ENCODE measurements around the gene KIF21A. TPM values are rescaled to one million over a fixed set of nuclear protein-coding genes. Genes with fewer than 3 reads are reported as not detected.
A peak's percentile ranks its signal among the peaks of the same experiment; 100 is the strongest.

The KIF21A gene
- total RNA-seq, 2 experiments from 2014 or later = 1.1 TPM; not detected in 1

- ChIA-PET POLR2A (no interaction called here), CTCF (ENCODE audit: unreplicated experiment) (no interaction called here)
- Histone ChIP-seq H3K36me3 (ENCODE audit: insufficient read depth, low read length) (no peaks in the 10 kb centered on the region), H3K79me2 (ENCODE audit: insufficient read depth, low read depth, low read length) (no peaks in the 10 kb centered on the region), H3K4me2 (ENCODE audit: low read length) (no peak overlapping the region), H4K20me1 (ENCODE audit: insufficient read depth, low read length) (no peaks in the 10 kb centered on the region), H3K4me3 (ENCODE audit: low read depth, low read length, poor library complexity, severe bottlenecking) (no peak overlapping the region), H3K27ac (ENCODE audit: low read depth, low read length, poor library complexity, severe bottlenecking) (no peak overlapping the region), H3K4me1 (ENCODE audit: insufficient read depth, low read length, poor library complexity, severe bottlenecking) (no peaks in the 10 kb centered on the region), H3K9me3 (ENCODE audit: low read length) (no peaks in the 10 kb centered on the region), H2AFZ (ENCODE audit: low read length) (no peak overlapping the region), H3K9me2 (ENCODE audit: insufficient read depth, low read length) (no peaks in the 10 kb centered on the region)
- TF ChIP-seq CTCF (conservative IDR thresholded peaks at IDR 0.05; ENCODE audit: low read length) (no peak), EZH2phosphoT487 (IDR thresholded peaks at IDR 0.05; ENCODE audit: borderline replicate concordance, low read depth, low read length) (no peak)
- no TSS peak for BruUV-seq (replicated peaks)
- intact Hi-C loops (cut with micrococcal nuclease; ENCODE audit: unreplicated experiment) = no loop called here
- DNase-seq (ENCODE audit: low spot score) = no peak
These were observed 75.4 kb downstream of the KIF21A start for GRCh38 chr12:39367494-39367893.

GRCh38 chr12:39365364-39366001, 77.4 kb downstream of the KIF21A start:
- H4K20me1 ChIP-seq (ENCODE audit: insufficient read depth, low read length) = no peaks in the 10 kb centered on the region
- H2AFZ ChIP-seq (ENCODE audit: low read length) = no peak overlapping the region
- no peaks in the 10 kb centered on the region for H3K9me2 ChIP-seq (ENCODE audit: insufficient read depth, low read length)
- TF ChIP-seq CTCF (conservative IDR thresholded peaks at IDR 0.05; ENCODE audit: low read length) (peak; percentile 55), EZH2phosphoT487 (IDR thresholded peaks at IDR 0.05; ENCODE audit: borderline replicate concordance, low read depth, low read length) (no peak)
- H3K4me1 ChIP-seq (ENCODE audit: insufficient read depth, low read length, poor library complexity, severe bottlenecking) = no peaks in the 10 kb centered on the region
- no peak overlapping the region for H3K4me2 ChIP-seq (ENCODE audit: low read length)
- H3K79me2 ChIP-seq (ENCODE audit: insufficient read depth, low read depth, low read length) = no peaks in the 10 kb centered on the region
- no peaks in the 10 kb centered on the region for H3K36me3 ChIP-seq (ENCODE audit: insufficient read depth, low read length)
- ChIA-PET POLR2A (interaction anchor here (0.6 kb wide), 1 partner anchor 291 kb away, joined by 3 read pairs; no protein-coding TSS in a partner anchor), CTCF (ENCODE audit: unreplicated experiment) (no interaction called here)
- H3K9me3 ChIP-seq (ENCODE audit: low read length) = no peaks in the 10 kb centered on the region
- intact Hi-C loops (cut with micrococcal nuclease; ENCODE audit: unreplicated experiment) = no loop called here
- BruUV-seq (replicated peaks) = no TSS peak
- no peak overlapping the region for H3K27ac ChIP-seq (ENCODE audit: low read depth, low read length, poor library complexity, severe bottlenecking)
- DNase-seq (ENCODE audit: low spot score) = peak; percentile 4
- no peak overlapping the region for H3K4me3 ChIP-seq (ENCODE audit: low read depth, low read length, poor library complexity, severe bottlenecking)

- intact Hi-C loops (cut with micrococcal nuclease; ENCODE audit: unreplicated experiment) = no loop called here
- Histone ChIP-seq H2AFZ (ENCODE audit: low read length) (no peak overlapping the region), H3K79me2 (ENCODE audit: insufficient read depth, low read depth, low read length) (no peaks in the 10 kb centered on the region), H3K4me2 (ENCODE audit: low read length) (no peak overlapping the region), H3K36me3 (ENCODE audit: insufficient read depth, low read length) (no peaks in the 10 kb centered on the region), H3K4me3 (ENCODE audit: low read depth, low read length, poor library complexity, severe bottlenecking) (no peak overlapping the region), H3K9me3 (ENCODE audit: low read length) (no peaks in the 10 kb centered on the region), H3K27ac (ENCODE audit: low read depth, low read length, poor library complexity, severe bottlenecking) (no peak overlapping the region), H3K4me1 (ENCODE audit: insufficient read depth, low read length, poor library complexity, severe bottlenecking) (no peaks in the 10 kb centered on the region), H4K20me1 (ENCODE audit: insufficient read depth, low read length) (no peaks in the 10 kb centered on the region), H3K9me2 (ENCODE audit: insufficient read depth, low read length) (no peaks in the 10 kb centered on the region)
- TF ChIP-seq EZH2phosphoT487 (IDR thresholded peaks at IDR 0.05; ENCODE audit: borderline replicate concordance, low read depth, low read length) (no peak), CTCF (conservative IDR thresholded peaks at IDR 0.05; ENCODE audit: low read length) (no peak)
- POLR2A ChIA-PET = no interaction called here
- DNase-seq (ENCODE audit: low spot score) = no peak
- CTCF ChIA-PET (ENCODE audit: unreplicated experiment) = no interaction called here
- BruUV-seq (replicated peaks) = no TSS peak
These were observed 78.7 kb downstream of the KIF21A start for GRCh38 chr12:39364196-39364595.

Data from OCI-LY7 (cell line).